H1 (cell line): Measurements from ENCODE around the gene PLXDC2. TPM values are rescaled to one million over a fixed set of nuclear protein-coding genes. Genes with fewer than 3 reads are reported as not detected.

ENCODE experiments used
- CTCF ChIA-PET: fragments of 300-600 bp; sonication (Branson Sonifier 250); formaldehyde crosslinking; loops from one replicate; lab custom pipeline; 2021; ENCODE audit not compliant: partially characterized antibody; lab: Charles Lee
- POLR2A ChIA-PET: fragments of 300-600 bp; sonication (Branson Sonifier 250); formaldehyde crosslinking; loops from one replicate; lab custom pipeline; 2021; ENCODE audit warnings: inconsistent platforms; ENCODE audit not compliant: partially characterized antibody; lab: Charles Lee
- DNase-seq, 2 experiments: peaks; one replicate each; pipeline versions ENCODE4 v3.0.0 to v3.0.0-alpha.2; 2010 to 2022; ENCODE audit warnings: low spot score in 2 of 2, low read depth in 1 of 2, mixed read lengths in 1 of 2
- FAIRE-seq: peaks from 2 replicates; lab custom pipeline; 2011; peaks lifted over from hg19 to GRCh38; lab: Jason Lieb, UNC
- H2AFZ ChIP-seq: 2 replicates; pipeline ENCODE4 v1.8.1; 2012; ENCODE audit warnings: low read length, inconsistent platforms
- H2AK5ac ChIP-seq: 2 replicates; pipeline ENCODE4 v1.6.1; 2013; ENCODE audit warnings: low read depth, low read length
- H2BK120ac ChIP-seq: replicated peaks from 2 replicates; pipeline ENCODE3; 2013; ENCODE audit warnings: low read depth, low read length, inconsistent platforms
- H2BK12ac ChIP-seq: 2 replicates; pipeline ENCODE4 v1.6.1; 2013; ENCODE audit warnings: low read depth, low read length
- H2BK15ac ChIP-seq: 2 replicates; pipeline ENCODE4 v1.6.1; 2013; ENCODE audit warnings: low read length
- H2BK20ac ChIP-seq: 2 replicates; pipeline ENCODE4 v1.6.1; 2013; ENCODE audit warnings: low read length
- H2BK5ac ChIP-seq: 2 replicates; pipeline ENCODE4 v1.6.1; 2013; ENCODE audit warnings: low read depth, low read length
- H3K14ac ChIP-seq: 2 replicates; pipeline ENCODE4 v1.6.1; 2013; ENCODE audit warnings: inconsistent platforms; ENCODE audit not compliant: insufficient read length
- H3K18ac ChIP-seq: 2 replicates; pipeline ENCODE4 v1.6.1; 2013; ENCODE audit warnings: low read length; ENCODE audit errors: extremely low read depth
- H3K23ac ChIP-seq: 2 replicates; pipeline ENCODE4 v1.6.1; 2013; ENCODE audit warnings: inconsistent platforms; ENCODE audit not compliant: insufficient read length
- H3K23me2 ChIP-seq: 2 replicates; pipeline ENCODE4 v1.6.1; 2013; ENCODE audit warnings: low read depth, low read length
- H3K27ac ChIP-seq: 2 replicates; pipeline ENCODE4 v1.6.1; 2011; ENCODE audit warnings: low read depth, low read length, inconsistent platforms
- H3K27me3 ChIP-seq, 4 experiments: replicated peaks in 1 of 4; 1 replicate in 1 of 4; 2 replicates in 3 of 4; pipeline versions ENCODE4 v1.6.1 to v1.8.1; 2011 to 2013; ENCODE audit warnings: low read length in 3 of 4, mild to moderate bottlenecking in 3 of 4, inconsistent platforms in 2 of 4, mixed read lengths in 2 of 4, moderate library complexity in 1 of 4; ENCODE audit not compliant: control insufficient read depth in 3 of 4, insufficient read depth in 3 of 4; ENCODE audit errors: extremely low read depth in 1 of 4
- H3K36me3 ChIP-seq, 4 experiments: 2 replicates each; pipeline versions ENCODE4 v1.6.1 to v1.8.1; 2011 to 2013; ENCODE audit warnings: mild to moderate bottlenecking in 4 of 4, low read length in 3 of 4, moderate library complexity in 2 of 4, control low read depth in 1 of 4, inconsistent platforms in 1 of 4; ENCODE audit not compliant: insufficient read depth in 4 of 4, control insufficient read depth in 2 of 4
- H3K4ac ChIP-seq: replicated peaks from 2 replicates; pipeline ENCODE3; 2013; ENCODE audit warnings: low read length, low read depth, mixed read lengths, inconsistent platforms; ENCODE audit not compliant: insufficient read length
- H3K4me1 ChIP-seq, 4 experiments: replicated peaks in 1 of 4; 1 replicate in 1 of 4; 2 replicates in 3 of 4; pipeline versions ENCODE4 v1.6.1 to v1.8.1; 2011 to 2013; ENCODE audit warnings: low read length in 3 of 4, inconsistent platforms in 2 of 4, mixed read lengths in 1 of 4; ENCODE audit not compliant: insufficient read depth in 4 of 4, control insufficient read depth in 3 of 4
- H3K4me2 ChIP-seq, 2 experiments: 2 replicates each; pipeline versions ENCODE4 v1.6.1 to v1.8.1; 2011 to 2013; ENCODE audit warnings: low read depth in 2 of 2, low read length in 2 of 2, control low read depth in 1 of 2, inconsistent platforms in 1 of 2, mild to moderate bottlenecking in 1 of 2; ENCODE audit not compliant: insufficient read depth in 1 of 2
- H3K4me3 ChIP-seq, 4 experiments: fragments of 200-600, 300-600 bp in 1 of 4; sonication (generic), shearing (Covaris generic), sonication (Bioruptor Twin) in 1 of 4; 2 replicates each; pipeline versions ENCODE4 v1.5.1 to v1.8.1; 2011 to 2016; ENCODE audit warnings: low read length in 4 of 4, low read depth in 3 of 4, control low read depth in 2 of 4, inconsistent platforms in 2 of 4, mild to moderate bottlenecking in 2 of 4, mixed read lengths in 1 of 4, moderate library complexity in 1 of 4; ENCODE audit not compliant: insufficient read depth in 2 of 4; ENCODE audit errors: extremely low read depth in 1 of 4
- H3K56ac ChIP-seq: replicated peaks from 2 replicates; pipeline ENCODE3; 2013; ENCODE audit warnings: low read depth, mild to moderate bottlenecking, mixed read lengths, low read length, inconsistent platforms; ENCODE audit not compliant: insufficient read length
- H3K79me1 ChIP-seq: 2 replicates; pipeline ENCODE4 v1.6.1; 2013; ENCODE audit warnings: low read depth, low read length, control low read depth
- H3K79me2 ChIP-seq, 2 experiments: 2 replicates each; pipeline versions ENCODE4 v1.6.1 to v1.8.1; 2012 to 2013; ENCODE audit warnings: low read length in 2 of 2, mild to moderate bottlenecking in 2 of 2, inconsistent platforms in 1 of 2; ENCODE audit not compliant: insufficient read depth in 2 of 2, control insufficient read depth in 1 of 2
- H3K9ac ChIP-seq, 4 experiments: replicated peaks in 1 of 4; 1 replicate in 1 of 4; 2 replicates in 3 of 4; pipeline versions ENCODE4 v1.6.1 to v1.8.1; 2011 to 2013; ENCODE audit warnings: low read depth in 3 of 4, low read length in 3 of 4, control low read depth in 2 of 4, mild to moderate bottlenecking in 2 of 4, moderate library complexity in 2 of 4, inconsistent platforms in 1 of 4; ENCODE audit errors: extremely low read depth in 1 of 4
- H3K9me3 ChIP-seq, 2 experiments: 2 replicates each; pipeline versions ENCODE4 v1.6.1 to v1.8.1; 2012 to 2013; ENCODE audit warnings: mild to moderate bottlenecking in 2 of 2, moderate library complexity in 2 of 2, control low read depth in 1 of 2, inconsistent platforms in 1 of 2, low read depth in 1 of 2, low read length in 1 of 2, mixed read lengths in 1 of 2; ENCODE audit not compliant: insufficient read depth in 2 of 2
- H4K20me1 ChIP-seq, 2 experiments: replicated peaks in 1 of 2; 2 replicates each; pipeline versions ENCODE3 to v1.8.1; 2011 to 2013; ENCODE audit warnings: inconsistent platforms in 2 of 2, low read length in 2 of 2, mild to moderate bottlenecking in 1 of 2; ENCODE audit not compliant: insufficient read depth in 2 of 2, control insufficient read depth in 1 of 2
- H4K5ac ChIP-seq: 2 replicates; pipeline ENCODE4 v1.6.1; 2013; ENCODE audit warnings: low read length, low read depth, mixed read lengths, inconsistent platforms; ENCODE audit not compliant: insufficient read length
- H4K8ac ChIP-seq: 2 replicates; pipeline ENCODE4 v1.8.0; 2013; ENCODE audit warnings: mild to moderate bottlenecking, moderate library complexity, low read length, inconsistent platforms; ENCODE audit not compliant: insufficient read depth; ENCODE audit errors: extremely low read depth
- H4K91ac ChIP-seq: replicated peaks from 2 replicates; pipeline ENCODE3; 2013; ENCODE audit warnings: low read length, mixed read lengths, inconsistent platforms; ENCODE audit not compliant: insufficient read length
- POLR2A ChIP-seq, 2 experiments: IDR thresholded peaks; 1 replicate in 1 of 2; 2 replicates in 1 of 2; pipeline ENCODE4 v1.6.1; 2011; ENCODE audit warnings: low read depth in 2 of 2, low read length in 2 of 2, mild to moderate bottlenecking in 2 of 2; ENCODE audit errors: control extremely low read depth in 1 of 2
- SIRT6 ChIP-seq: IDR thresholded peaks from one replicate; pipeline ENCODE4 v1.7.1; 2012; ENCODE audit warnings: low read length, inconsistent platforms
- TBP ChIP-seq: IDR thresholded peaks from 2 replicates; pipeline ENCODE4 v1.6.1; 2011; ENCODE audit warnings: low read depth, low read length, improper control_type of control experiment
- WGBS, 2 experiments: shearing (Covaris generic) in 1 of 2; methylation state at CpG; one replicate each; pipeline versions ENCODE4 v1.1.6 to v1.1.7; 2013 to 2015; ENCODE audit warnings: low lambda C conversion rate in 2 of 2, mixed read lengths in 2 of 2, inconsistent platforms in 1 of 2, low coverage in 1 of 2, missing lambda C conversion rate in 1 of 2; ENCODE audit not compliant: insufficient replicate concordance in 2 of 2, insufficient coverage in 1 of 2, insufficient read length in 1 of 2; ENCODE audit errors: extremely low coverage in 1 of 2, missing lambda C conversion rate in 1 of 2; 5-methylcytosine and 5-hydroxymethylcytosine counted together
- polyA plus RNA-seq, 7 experiments: library from polyadenylated mRNA; depleted of rRNA in 3 of 7; stranded (reverse) in 5 of 7; unstranded in 2 of 7; fragments of >200 nt in 5 of 7; fragments of 200-250 nt in 2 of 7; gene quantifications; 1 replicate in 5 of 7; 2 replicates in 1 of 7; 4 replicates in 1 of 7; pipeline versions ENCODE4 v1.2.1 to v1.2.3, GENCODE V29; 2011 to 2013; ENCODE audit warnings: missing spikeins in 2 of 7, mixed read lengths in 2 of 7
- total RNA-seq: library from RNA; stranded (reverse); fragmentation: NEBNext Ultra II Directional; extraction: Animal tissue kit (Norgen Biotek cat#: 25700); gene quantifications from 2 replicates; pipeline ENCODE4 v1.2.1, GENCODE V29; 2021
- TF ChIP-seq, protein P1 (sequence below): IDR thresholded peaks from 2 replicates; pipeline ENCODE4 v1.6.1; 2011; ENCODE audit warnings: low read depth, mild to moderate bottlenecking, low read length; ENCODE audit not compliant: insufficient read depth

Gene PLXDC2
- total and polyA plus RNA-seq, 2 of the 8 experiments (the other 6 are each of a cell fraction or from before 2014, with no cell fraction given) = 23.0 to 40.5 TPM

DNA sequence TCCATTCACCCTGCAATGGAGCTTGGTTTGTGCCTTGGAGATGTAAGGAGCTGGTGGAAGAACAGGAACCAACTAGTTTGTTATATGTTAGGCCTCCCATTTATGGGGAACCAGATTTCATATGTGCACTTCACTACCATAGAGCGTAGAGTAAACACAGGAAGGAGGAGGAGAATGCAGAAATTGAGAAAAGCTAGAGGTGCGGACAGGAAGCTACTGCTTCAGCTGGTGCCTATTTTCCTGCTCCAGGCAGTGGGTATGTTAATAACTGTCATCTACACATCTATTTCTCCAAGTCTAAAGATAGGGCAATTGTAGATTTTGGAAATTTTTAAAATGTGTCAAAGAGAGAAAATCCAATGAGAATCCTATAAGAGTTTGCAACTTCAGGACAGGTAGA lies 482.2 kb downstream of the PLXDC2 start:
- H3K27ac ChIP-seq = no peak overlapping the region
- no peak overlapping the region for H3K14ac ChIP-seq
- no peak overlapping the region for H3K56ac ChIP-seq
- H3K27me3 ChIP-seq = no peaks in the 10 kb centered on the region
- H3K9ac ChIP-seq = no peak overlapping the region
- H2BK5ac ChIP-seq = no peak overlapping the region
- no peak overlapping the region for H3K4me3 ChIP-seq
- no peaks in the 10 kb centered on the region for H3K23me2 ChIP-seq
- no peak overlapping the region for H2AFZ ChIP-seq
- ChIA-PET CTCF (interaction anchor here (1.0 to 2.3 kb wide), 2 partner anchors 9 to 11 kb away, joined by 3 to 5 read pairs; no protein-coding TSS in a partner anchor), POLR2A (no interaction called here)
- no peak overlapping the region for H3K18ac ChIP-seq
- H3K79me1 ChIP-seq = no peaks in the 10 kb centered on the region
- no peak overlapping the region for H4K8ac ChIP-seq
- H3K9me3 ChIP-seq = peaks cover 19 to 24% of the 10 kb centered on the region in 2 experiments
- H3K4me2 ChIP-seq = no peak overlapping the region
- H3K4ac ChIP-seq = no peak overlapping the region
- no peak overlapping the region for H3K23ac ChIP-seq
- H3K79me2 ChIP-seq = no peaks in the 10 kb centered on the region
- H2BK12ac ChIP-seq = no peak overlapping the region; the same call in 1 of the 2 replicates
- DNase-seq (no peak), FAIRE-seq (no peak)
- H3K36me3 ChIP-seq = peaks cover 0 to 9% (median 0%) of the 10 kb centered on the region in 4 experiments; a peak in 3 of 8 replicates
- 0 out of 2 replicates have a peak overlapping the region, but pooled peaks have one; percentile 18 for H2BK15ac ChIP-seq
- no peak overlapping the region for H4K91ac ChIP-seq
- no peak overlapping the region for H2AK5ac ChIP-seq
- no peak overlapping the region for H2BK20ac ChIP-seq
- H3K4me1 ChIP-seq = no peaks in the 10 kb centered on the region
- WGBS, 2 experiments = 51% methylated on average over 2 of the region's 2 CpGs; no CpG with 5 or more reads in 1 of the 2 experiments
- no peak overlapping the region for H2BK120ac ChIP-seq
- no peak overlapping the region for H4K5ac ChIP-seq
- no peaks in the 10 kb centered on the region for H4K20me1 ChIP-seq
- TF ChIP-seq TBP = no peak
- no peak for TF ChIP-seq SIRT6
- TF ChIP-seq, protein P1, sequence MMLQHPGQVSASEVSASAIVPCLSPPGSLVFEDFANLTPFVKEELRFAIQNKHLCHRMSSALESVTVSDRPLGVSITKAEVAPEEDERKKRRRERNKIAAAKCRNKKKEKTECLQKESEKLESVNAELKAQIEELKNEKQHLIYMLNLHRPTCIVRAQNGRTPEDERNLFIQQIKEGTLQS = no peak
- no peak for TF ChIP-seq POLR2A (IDR thresholded peaks at IDR 0.05; ENCODE audit: control extremely low read depth in 1 of 2, low read depth in 2 of 2, low read length in 2 of 2)
